CD14-positive monocyte (primary cell): ENCODE results near the gene PRAME. TPM values are rescaled to one million over a fixed set of nuclear protein-coding genes. Genes with fewer than 3 reads are reported as not detected.

Experiments
- DNase-seq, 3 donors: peaks; one replicate each; pipeline ENCODE4 v3.0.0-alpha.2; 2011 to 2022
- H2AFZ ChIP-seq: 2 replicates; pipeline ENCODE4 v1.6.0; 2012; ENCODE audit warnings: mild to moderate bottlenecking, low read depth, low read length, inconsistent platforms; ENCODE audit not compliant: insufficient read depth, poor library complexity, severe bottlenecking
- H3K27ac ChIP-seq, 2 donors: 1 replicate in 1 of 2; 2 replicates in 1 of 2; pipeline ENCODE4 v1.5.1; 2012 to 2013; ENCODE audit warnings: low read length in 2 of 2, control low read depth in 1 of 2, inconsistent platforms in 1 of 2, low read depth in 1 of 2, mild to moderate bottlenecking in 1 of 2
- H3K27me3 ChIP-seq, 2 donors: one replicate each; pipeline versions ENCODE4 v1.6.0 to v1.6.1; 2011 to 2013; ENCODE audit warnings: low read length in 2 of 2; ENCODE audit not compliant: control insufficient read depth in 2 of 2, insufficient read depth in 2 of 2
- H3K36me3 ChIP-seq, 2 donors: replicated peaks in 1 of 2; 1 replicate in 1 of 2; 2 replicates in 1 of 2; pipeline versions ENCODE4 v1.5.1 to v1.6.1; 2012 to 2013; ENCODE audit warnings: low read length in 2 of 2, control low read depth in 1 of 2, inconsistent platforms in 1 of 2, mild to moderate bottlenecking in 1 of 2; ENCODE audit not compliant: insufficient read depth in 2 of 2, control insufficient read depth in 1 of 2
- H3K4me1 ChIP-seq, 2 donors: 1 replicate in 1 of 2; 2 replicates in 1 of 2; pipeline versions ENCODE4 v1.5.1 to v1.6.1; 2012 to 2013; ENCODE audit warnings: low read length in 2 of 2, control low read depth in 1 of 2, inconsistent platforms in 1 of 2, mild to moderate bottlenecking in 1 of 2, moderate library complexity in 1 of 2; ENCODE audit not compliant: insufficient read depth in 2 of 2, control insufficient read depth in 1 of 2
- H3K4me2 ChIP-seq: replicated peaks from 2 replicates; pipeline ENCODE3; 2012; ENCODE audit warnings: low read length, moderate library complexity, mild to moderate bottlenecking; ENCODE audit not compliant: poor library complexity, severe bottlenecking; ENCODE audit errors: extremely low read depth
- H3K4me3 ChIP-seq, 3 experiments: fragments of 200-600 bp in 1 of 3; sonication (generic) in 1 of 3; replicated peaks in 1 of 3; 1 replicate in 2 of 3; 2 replicates in 1 of 3; pipeline ENCODE4 v1.5.1; 2011 to 2013; ENCODE audit warnings: low read length in 3 of 3, mild to moderate bottlenecking in 3 of 3, control low read depth in 2 of 3, low read depth in 2 of 3, inconsistent platforms in 1 of 3, moderate library complexity in 1 of 3
- H3K79me2 ChIP-seq: 2 replicates; pipeline ENCODE4 v1.6.0; 2012; ENCODE audit warnings: mild to moderate bottlenecking, control low read depth, inconsistent platforms, low read length, moderate library complexity; ENCODE audit not compliant: insufficient read depth
- H3K9ac ChIP-seq: 2 replicates; pipeline ENCODE4 v1.6.0; 2017; ENCODE audit warnings: low read length, mild to moderate bottlenecking; ENCODE audit not compliant: insufficient read depth, poor library complexity, severe bottlenecking
- H3K9me3 ChIP-seq, 2 donors: replicated peaks in 1 of 2; 1 replicate in 1 of 2; 2 replicates in 1 of 2; pipeline versions ENCODE4 v1.5.1 to v1.6.1; 2012 to 2013; ENCODE audit warnings: low read length in 2 of 2, control low read depth in 1 of 2; ENCODE audit not compliant: control insufficient read depth in 1 of 2, insufficient read depth in 1 of 2
- H4K20me1 ChIP-seq: 2 replicates; pipeline ENCODE4 v1.6.0; 2012; ENCODE audit warnings: mild to moderate bottlenecking, low read length, control low read depth, moderate library complexity; ENCODE audit not compliant: insufficient read depth
- H3K27ac Mint-ChIP-seq, 7 donors: one replicate each; pipeline ENCODE4 v1.8.0; 2020; ENCODE audit warnings: mild to moderate bottlenecking in 7 of 7, mixed read lengths in 7 of 7, moderate library complexity in 6 of 7, inconsistent platforms in 2 of 7
- H3K27me3 Mint-ChIP-seq, 3 donors: one replicate each; pipeline ENCODE4 v1.8.0; 2021 to 2022; ENCODE audit warnings: low read depth in 3 of 3, mild to moderate bottlenecking in 3 of 3, mixed read lengths in 3 of 3, moderate library complexity in 3 of 3, inconsistent platforms in 1 of 3
- H3K36me3 Mint-ChIP-seq, 2 donors: one replicate each; pipeline ENCODE4 v1.8.0; 2020; ENCODE audit warnings: mixed read lengths in 2 of 2, inconsistent platforms in 1 of 2, mild to moderate bottlenecking in 1 of 2
- H3K4me1 Mint-ChIP-seq: one replicate; pipeline ENCODE4 v1.8.0; 2020; ENCODE audit warnings: mild to moderate bottlenecking, mixed read lengths
- H3K4me3 Mint-ChIP-seq, 2 donors: one replicate each; pipeline ENCODE4 v1.8.0; 2020; ENCODE audit warnings: mild to moderate bottlenecking in 2 of 2, mixed read lengths in 2 of 2, moderate library complexity in 1 of 2
- H3K9me3 Mint-ChIP-seq, 7 donors: one replicate each; pipeline ENCODE4 v1.8.0; 2020 to 2022; ENCODE audit warnings: mixed read lengths in 7 of 7, mild to moderate bottlenecking in 6 of 7, moderate library complexity in 6 of 7, inconsistent platforms in 2 of 7
- CTCF ChIP-seq: fragments of 200-600 bp; IDR thresholded peaks from one replicate; pipeline ENCODE4 v1.8.0; 2022; ENCODE audit warnings: antibody characterized with exemption, mild to moderate bottlenecking
- WGBS: methylation state at CpG from one replicate; pipeline ENCODE4 v1.1.5; 2013; ENCODE audit warnings: missing lambda C conversion rate; ENCODE audit not compliant: insufficient coverage; 5-methylcytosine and 5-hydroxymethylcytosine counted together
- intact Hi-C, 2 donors: fragments of 100-400 bp; cut with micrococcal nuclease; formaldehyde crosslinking; loops; one replicate each; pipeline versions ENCODE4 v1.15.0 to v1.15.1; 2023
- polyA plus RNA-seq, 3 donors: library from polyadenylated mRNA; depleted of rRNA in 1 of 3; unstranded in 2 of 3; stranded (reverse) in 1 of 3; fragments of 300-500 nt in 2 of 3; fragments of >200 nt in 1 of 3; fragmentation: Illumina TruSeq in 2 of 3; gene quantifications; 1 replicate in 2 of 3; 2 replicates in 1 of 3; pipeline ENCODE4 v1.2.3, GENCODE V29; 2012 to 2021

PRAME gene
- polyA plus RNA-seq, 3 donors = not detected

GRCh38 chr22:22536916-22537315 is 22.1 kb downstream of the PRAME start:
- Histone ChIP-seq H3K9ac (no peak overlapping the region), H3K4me1 (no peaks in the 10 kb centered on the region), H3K27me3 (no peaks in the 10 kb centered on the region), H3K4me3 (no peak overlapping the region), H3K9me3 (no peaks in the 10 kb centered on the region), H2AFZ (no peak overlapping the region), H3K4me2 (no peak overlapping the region), H3K36me3 (no peaks in the 10 kb centered on the region), H3K79me2 (no peaks in the 10 kb centered on the region), H4K20me1 (no peaks in the 10 kb centered on the region), H3K27ac (no peak overlapping the region)
- TF ChIP-seq CTCF = no peak
- H3K9me3 Mint-ChIP-seq = peaks cover 0 to 3% (median 0%) of the 10 kb centered on the region in 7 donors
- no peaks in the 10 kb centered on the region for H3K36me3 Mint-ChIP-seq
- H3K27me3 Mint-ChIP-seq = peaks cover 0 to 2% (median 0%) of the 10 kb centered on the region in 3 donors
- no peaks in the 10 kb centered on the region for H3K4me1 Mint-ChIP-seq
- no peak overlapping the region for H3K27ac Mint-ChIP-seq
- no peak overlapping the region for H3K4me3 Mint-ChIP-seq
- 67% methylated on average over 1 of the region's 1 CpG for WGBS
- no peak for DNase-seq
- intact Hi-C loops = no loop called here

GRCh38 chr22:22536515-22536914 is 22.6 kb downstream of the PRAME start:
- H3K9me3 Mint-ChIP-seq = peaks cover 0 to under 1% (median 0%) of the 10 kb centered on the region in 7 donors
- Histone ChIP-seq H3K4me1 (no peaks in the 10 kb centered on the region), H3K4me3 (no peak overlapping the region), H3K79me2 (no peaks in the 10 kb centered on the region), H3K27me3 (no peaks in the 10 kb centered on the region), H3K4me2 (no peak overlapping the region), H2AFZ (no peak overlapping the region), H3K27ac (no peak overlapping the region), H3K36me3 (no peaks in the 10 kb centered on the region), H3K9me3 (no peaks in the 10 kb centered on the region), H4K20me1 (no peaks in the 10 kb centered on the region), H3K9ac (no peak overlapping the region)
- H3K36me3 Mint-ChIP-seq = no peaks in the 10 kb centered on the region
- DNase-seq = no peak
- no CpG with 5 or more reads among the region's 6 CpGs for WGBS
- H3K27ac Mint-ChIP-seq = no peak overlapping the region
- TF ChIP-seq CTCF = no peak
- intact Hi-C loops = no loop called here
- H3K27me3 Mint-ChIP-seq = peaks cover 0 to 2% (median 0%) of the 10 kb centered on the region in 3 donors
- no peak overlapping the region for H3K4me3 Mint-ChIP-seq
- no peaks in the 10 kb centered on the region for H3K4me1 Mint-ChIP-seq
